H1 (cell line): ENCODE measurements around the gene PMEPA1. TPM values are rescaled to one million over a fixed set of nuclear protein-coding genes. Genes with fewer than 3 reads are reported as not detected.

Experiments used
- CTCF ChIA-PET: fragments of 300-600 bp; sonication (Branson Sonifier 250); formaldehyde crosslinking; loops from one replicate; lab custom pipeline; 2021; ENCODE audit not compliant: partially characterized antibody; lab: Charles Lee
- POLR2A ChIA-PET: fragments of 300-600 bp; sonication (Branson Sonifier 250); formaldehyde crosslinking; loops from one replicate; lab custom pipeline; 2021; ENCODE audit warnings: inconsistent platforms; ENCODE audit not compliant: partially characterized antibody; lab: Charles Lee
- DNase-seq, 2 experiments: peaks; one replicate each; pipeline versions ENCODE4 v3.0.0 to v3.0.0-alpha.2; 2010 to 2022; ENCODE audit warnings: low spot score in 2 of 2, low read depth in 1 of 2, mixed read lengths in 1 of 2
- FAIRE-seq: peaks from 2 replicates; lab custom pipeline; 2011; peaks lifted over from hg19 to GRCh38; lab: Jason Lieb, UNC
- H2AFZ ChIP-seq: 2 replicates; pipeline ENCODE4 v1.8.1; 2012; ENCODE audit warnings: low read length, inconsistent platforms
- H2AK5ac ChIP-seq: 2 replicates; pipeline ENCODE4 v1.6.1; 2013; ENCODE audit warnings: low read depth, low read length
- H2BK120ac ChIP-seq: replicated peaks from 2 replicates; pipeline ENCODE3; 2013; ENCODE audit warnings: low read depth, low read length, inconsistent platforms
- H2BK12ac ChIP-seq: 2 replicates; pipeline ENCODE4 v1.6.1; 2013; ENCODE audit warnings: low read depth, low read length
- H2BK15ac ChIP-seq: 2 replicates; pipeline ENCODE4 v1.6.1; 2013; ENCODE audit warnings: low read length
- H2BK20ac ChIP-seq: 2 replicates; pipeline ENCODE4 v1.6.1; 2013; ENCODE audit warnings: low read length
- H2BK5ac ChIP-seq: 2 replicates; pipeline ENCODE4 v1.6.1; 2013; ENCODE audit warnings: low read depth, low read length
- H3K14ac ChIP-seq: 2 replicates; pipeline ENCODE4 v1.6.1; 2013; ENCODE audit warnings: inconsistent platforms; ENCODE audit not compliant: insufficient read length
- H3K18ac ChIP-seq: 2 replicates; pipeline ENCODE4 v1.6.1; 2013; ENCODE audit warnings: low read length; ENCODE audit errors: extremely low read depth
- H3K23ac ChIP-seq: 2 replicates; pipeline ENCODE4 v1.6.1; 2013; ENCODE audit warnings: inconsistent platforms; ENCODE audit not compliant: insufficient read length
- H3K23me2 ChIP-seq: 2 replicates; pipeline ENCODE4 v1.6.1; 2013; ENCODE audit warnings: low read depth, low read length
- H3K27ac ChIP-seq: 2 replicates; pipeline ENCODE4 v1.6.1; 2011; ENCODE audit warnings: low read depth, low read length, inconsistent platforms
- H3K27me3 ChIP-seq, 4 experiments: replicated peaks in 1 of 4; 1 replicate in 1 of 4; 2 replicates in 3 of 4; pipeline versions ENCODE4 v1.6.1 to v1.8.1; 2011 to 2013; ENCODE audit warnings: low read length in 3 of 4, mild to moderate bottlenecking in 3 of 4, inconsistent platforms in 2 of 4, mixed read lengths in 2 of 4, moderate library complexity in 1 of 4; ENCODE audit not compliant: control insufficient read depth in 3 of 4, insufficient read depth in 3 of 4; ENCODE audit errors: extremely low read depth in 1 of 4
- H3K36me3 ChIP-seq, 4 experiments: 2 replicates each; pipeline versions ENCODE4 v1.6.1 to v1.8.1; 2011 to 2013; ENCODE audit warnings: mild to moderate bottlenecking in 4 of 4, low read length in 3 of 4, moderate library complexity in 2 of 4, control low read depth in 1 of 4, inconsistent platforms in 1 of 4; ENCODE audit not compliant: insufficient read depth in 4 of 4, control insufficient read depth in 2 of 4
- H3K4ac ChIP-seq: replicated peaks from 2 replicates; pipeline ENCODE3; 2013; ENCODE audit warnings: low read length, low read depth, mixed read lengths, inconsistent platforms; ENCODE audit not compliant: insufficient read length
- H3K4me1 ChIP-seq, 4 experiments: replicated peaks in 1 of 4; 1 replicate in 1 of 4; 2 replicates in 3 of 4; pipeline versions ENCODE4 v1.6.1 to v1.8.1; 2011 to 2013; ENCODE audit warnings: low read length in 3 of 4, inconsistent platforms in 2 of 4, mixed read lengths in 1 of 4; ENCODE audit not compliant: insufficient read depth in 4 of 4, control insufficient read depth in 3 of 4
- H3K4me2 ChIP-seq, 2 experiments: 2 replicates each; pipeline versions ENCODE4 v1.6.1 to v1.8.1; 2011 to 2013; ENCODE audit warnings: low read depth in 2 of 2, low read length in 2 of 2, control low read depth in 1 of 2, inconsistent platforms in 1 of 2, mild to moderate bottlenecking in 1 of 2; ENCODE audit not compliant: insufficient read depth in 1 of 2
- H3K4me3 ChIP-seq, 4 experiments: fragments of 200-600, 300-600 bp in 1 of 4; sonication (generic), shearing (Covaris generic), sonication (Bioruptor Twin) in 1 of 4; 2 replicates each; pipeline versions ENCODE4 v1.5.1 to v1.8.1; 2011 to 2016; ENCODE audit warnings: low read length in 4 of 4, low read depth in 3 of 4, control low read depth in 2 of 4, inconsistent platforms in 2 of 4, mild to moderate bottlenecking in 2 of 4, mixed read lengths in 1 of 4, moderate library complexity in 1 of 4; ENCODE audit not compliant: insufficient read depth in 2 of 4; ENCODE audit errors: extremely low read depth in 1 of 4
- H3K56ac ChIP-seq: replicated peaks from 2 replicates; pipeline ENCODE3; 2013; ENCODE audit warnings: low read depth, mild to moderate bottlenecking, mixed read lengths, low read length, inconsistent platforms; ENCODE audit not compliant: insufficient read length
- H3K79me1 ChIP-seq: 2 replicates; pipeline ENCODE4 v1.6.1; 2013; ENCODE audit warnings: low read depth, low read length, control low read depth
- H3K79me2 ChIP-seq, 2 experiments: 2 replicates each; pipeline versions ENCODE4 v1.6.1 to v1.8.1; 2012 to 2013; ENCODE audit warnings: low read length in 2 of 2, mild to moderate bottlenecking in 2 of 2, inconsistent platforms in 1 of 2; ENCODE audit not compliant: insufficient read depth in 2 of 2, control insufficient read depth in 1 of 2
- H3K9ac ChIP-seq, 4 experiments: replicated peaks in 1 of 4; 1 replicate in 1 of 4; 2 replicates in 3 of 4; pipeline versions ENCODE4 v1.6.1 to v1.8.1; 2011 to 2013; ENCODE audit warnings: low read depth in 3 of 4, low read length in 3 of 4, control low read depth in 2 of 4, mild to moderate bottlenecking in 2 of 4, moderate library complexity in 2 of 4, inconsistent platforms in 1 of 4; ENCODE audit errors: extremely low read depth in 1 of 4
- H3K9me3 ChIP-seq, 2 experiments: 2 replicates each; pipeline versions ENCODE4 v1.6.1 to v1.8.1; 2012 to 2013; ENCODE audit warnings: mild to moderate bottlenecking in 2 of 2, moderate library complexity in 2 of 2, control low read depth in 1 of 2, inconsistent platforms in 1 of 2, low read depth in 1 of 2, low read length in 1 of 2, mixed read lengths in 1 of 2; ENCODE audit not compliant: insufficient read depth in 2 of 2
- H4K20me1 ChIP-seq, 2 experiments: replicated peaks in 1 of 2; 2 replicates each; pipeline versions ENCODE3 to v1.8.1; 2011 to 2013; ENCODE audit warnings: inconsistent platforms in 2 of 2, low read length in 2 of 2, mild to moderate bottlenecking in 1 of 2; ENCODE audit not compliant: insufficient read depth in 2 of 2, control insufficient read depth in 1 of 2
- H4K5ac ChIP-seq: 2 replicates; pipeline ENCODE4 v1.6.1; 2013; ENCODE audit warnings: low read length, low read depth, mixed read lengths, inconsistent platforms; ENCODE audit not compliant: insufficient read length
- H4K8ac ChIP-seq: 2 replicates; pipeline ENCODE4 v1.8.0; 2013; ENCODE audit warnings: mild to moderate bottlenecking, moderate library complexity, low read length, inconsistent platforms; ENCODE audit not compliant: insufficient read depth; ENCODE audit errors: extremely low read depth
- H4K91ac ChIP-seq: replicated peaks from 2 replicates; pipeline ENCODE3; 2013; ENCODE audit warnings: low read length, mixed read lengths, inconsistent platforms; ENCODE audit not compliant: insufficient read length
- E2F6 ChIP-seq: IDR thresholded peaks from 2 replicates; pipeline ENCODE4 v1.6.1; 2012; ENCODE audit warnings: inconsistent platforms
- KDM1A ChIP-seq: fragments of 200-600, 300-600 bp; sonication (generic); IDR thresholded peaks from 2 replicates; pipeline ENCODE4 v1.7.1; 2016; ENCODE audit warnings: mild to moderate bottlenecking, low read length, borderline replicate concordance
- WGBS, 2 experiments: shearing (Covaris generic) in 1 of 2; methylation state at CpG; one replicate each; pipeline versions ENCODE4 v1.1.6 to v1.1.7; 2013 to 2015; ENCODE audit warnings: low lambda C conversion rate in 2 of 2, mixed read lengths in 2 of 2, inconsistent platforms in 1 of 2, low coverage in 1 of 2, missing lambda C conversion rate in 1 of 2; ENCODE audit not compliant: insufficient replicate concordance in 2 of 2, insufficient coverage in 1 of 2, insufficient read length in 1 of 2; ENCODE audit errors: extremely low coverage in 1 of 2, missing lambda C conversion rate in 1 of 2; 5-methylcytosine and 5-hydroxymethylcytosine counted together
- polyA plus RNA-seq, 7 experiments: library from polyadenylated mRNA; depleted of rRNA in 3 of 7; stranded (reverse) in 5 of 7; unstranded in 2 of 7; fragments of >200 nt in 5 of 7; fragments of 200-250 nt in 2 of 7; gene quantifications; 1 replicate in 5 of 7; 2 replicates in 1 of 7; 4 replicates in 1 of 7; pipeline versions ENCODE4 v1.2.1 to v1.2.3, GENCODE V29; 2011 to 2013; ENCODE audit warnings: missing spikeins in 2 of 7, mixed read lengths in 2 of 7
- total RNA-seq: library from RNA; stranded (reverse); fragmentation: NEBNext Ultra II Directional; extraction: Animal tissue kit (Norgen Biotek cat#: 25700); gene quantifications from 2 replicates; pipeline ENCODE4 v1.2.1, GENCODE V29; 2021

The PMEPA1 gene
- total and polyA plus RNA-seq, 2 of the 8 experiments (the other 6 are each of a cell fraction or from before 2014, with no cell fraction given) = 12.7 to 20.5 TPM

- Histone ChIP-seq H3K23me2 (no peaks in the 10 kb centered on the region), H2BK20ac (no peak overlapping the region), H4K20me1 (no peaks in the 10 kb centered on the region), H2BK120ac (no peak overlapping the region), H2BK15ac (no peak overlapping the region), H3K9ac (no peak overlapping the region; a peak in 1 of 7 replicates), H3K4me3 (no peak overlapping the region), H3K4me1 (peaks cover 0 to 9% (median 0%) of the 10 kb centered on the region in 4 experiments; a peak in 2 of 7 replicates), H3K14ac (no peak overlapping the region), H2AK5ac (no peak overlapping the region), H4K91ac (no peak overlapping the region), H2AFZ (no peak overlapping the region), H3K27me3 (no peaks in the 10 kb centered on the region), H3K4ac (no peak overlapping the region), H4K8ac (no peak overlapping the region), H2BK5ac (no peak overlapping the region), H3K79me1 (no peaks in the 10 kb centered on the region), H3K56ac (no peak overlapping the region), H2BK12ac (no peak overlapping the region), H3K4me2 (no peak overlapping the region; a peak in 1 of 4 replicates), H3K79me2 (no peaks in the 10 kb centered on the region), H3K36me3 (no peaks in the 10 kb centered on the region), H3K27ac (no peak overlapping the region), H3K9me3 (no peaks in the 10 kb centered on the region), H3K18ac (no peak overlapping the region), H4K5ac (no peak overlapping the region), H3K23ac (no peak overlapping the region)
- CTCF ChIA-PET = interaction anchor here (0.8 to 1.0 kb wide), 2 partner anchors 14 to 21 kb away, joined by 3 to 5 read pairs; no protein-coding TSS in a partner anchor
- FAIRE-seq = no peak
- DNase-seq = no peak
- WGBS, 2 experiments = 80% methylated on average over 18 of the region's 18 CpGs; no CpG with 5 or more reads in 1 of the 2 experiments
- peak; percentile 82; the same call in 1 of the 2 replicates for TF ChIP-seq KDM1A
- no peak for TF ChIP-seq E2F6
- POLR2A ChIA-PET = no interaction called here
These were observed 38.2 kb upstream of the PMEPA1 start for GRCh38 chr20:57747861-57748481.
